ENCODE results near the gene NPLOC4.

- peak in 1 of 3 experiments; percentile 0; a peak in 1 of 4 replicates for TF ChIP-seq CTCF (IDR thresholded peaks at IDR 0.05; ENCODE audit: control extremely low read depth in 1 of 3, insufficient read depth in 1 of 3, low read depth in 1 of 3, low read length in 3 of 3)
- TF ChIP-seq ATF3 (IDR thresholded peaks at IDR 0.05; ENCODE audit: insufficient read depth, low read depth, low read length) = no peak
- no peak for TF ChIP-seq HDAC6 (IDR thresholded peaks at IDR 0.05; ENCODE audit: low read depth, low read length)
- TF ChIP-seq HDAC2 (IDR thresholded peaks at IDR 0.05; ENCODE audit: borderline replicate concordance in 1 of 2, low read depth in 2 of 2, low read length in 2 of 2) = no peak
- no peak for TF ChIP-seq MAX (IDR thresholded peaks at IDR 0.05)
- no peak for TF ChIP-seq RAD21 (IDR thresholded peaks at IDR 0.05 in 1 of 2, conservative IDR thresholded peaks at IDR 0.05 in 1 of 2; ENCODE audit: low read depth in 2 of 2, low read length in 2 of 2)
- TF ChIP-seq EP300 (IDR thresholded peaks at IDR 0.05; ENCODE audit: borderline replicate concordance in 1 of 2, low read depth in 2 of 2, low read length in 2 of 2) = no peak
Measured at GRCh38 chr17:81517339-81518112, 119.4 kb downstream of the NPLOC4 start.

All from H1 (cell line).